Astrocyte of the spinal cord (primary cell): Measurements from ENCODE around the gene TRIM29.

Experiments used
- DNase-seq: peaks from one replicate; pipeline ENCODE4 v3.0.0; 2011; ENCODE audit warnings: low read depth, low spot score
- H3K4me3 ChIP-seq: 2 replicates; pipeline ENCODE4 v1.5.1; 2011; ENCODE audit warnings: low read depth, mild to moderate bottlenecking, low read length, moderate library complexity
- in situ Hi-C: cut with HindIII; loops from 2 replicates; pipeline ENCODE4 v1.10.0; 2017; ENCODE audit warnings: low sequenced_read_pairs
- TF ChIP-seq, protein P1 (sequence below): IDR thresholded peaks from 2 replicates; pipeline ENCODE4 v1.5.1; 2012; ENCODE audit warnings: low read depth, mild to moderate bottlenecking, low read length, inconsistent platforms

TRIM29 gene

DNA sequence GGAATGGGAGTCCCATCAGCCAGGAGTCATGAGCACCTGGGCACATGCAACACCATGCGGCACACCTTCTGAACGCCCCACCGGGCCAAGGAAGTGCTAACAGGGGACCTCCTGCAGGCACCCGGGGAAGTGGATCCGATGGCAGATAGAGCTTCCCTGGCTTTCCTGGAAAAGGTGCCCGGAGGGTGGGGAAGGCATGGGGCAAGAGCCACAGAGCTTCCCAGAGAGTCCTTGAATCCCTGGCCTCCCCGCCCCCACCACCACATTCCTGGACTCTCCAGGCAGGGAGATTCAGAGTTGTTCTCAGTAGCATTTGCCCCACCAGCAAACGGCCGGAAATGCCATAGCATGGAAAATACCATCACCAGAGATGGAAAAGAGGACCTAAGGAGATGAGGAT, 8.3 kb downstream of the TRIM29 start:
- no peak overlapping the region for H3K4me3 ChIP-seq
- in situ Hi-C loops: no loop called here
- TF ChIP-seq, protein P1, sequence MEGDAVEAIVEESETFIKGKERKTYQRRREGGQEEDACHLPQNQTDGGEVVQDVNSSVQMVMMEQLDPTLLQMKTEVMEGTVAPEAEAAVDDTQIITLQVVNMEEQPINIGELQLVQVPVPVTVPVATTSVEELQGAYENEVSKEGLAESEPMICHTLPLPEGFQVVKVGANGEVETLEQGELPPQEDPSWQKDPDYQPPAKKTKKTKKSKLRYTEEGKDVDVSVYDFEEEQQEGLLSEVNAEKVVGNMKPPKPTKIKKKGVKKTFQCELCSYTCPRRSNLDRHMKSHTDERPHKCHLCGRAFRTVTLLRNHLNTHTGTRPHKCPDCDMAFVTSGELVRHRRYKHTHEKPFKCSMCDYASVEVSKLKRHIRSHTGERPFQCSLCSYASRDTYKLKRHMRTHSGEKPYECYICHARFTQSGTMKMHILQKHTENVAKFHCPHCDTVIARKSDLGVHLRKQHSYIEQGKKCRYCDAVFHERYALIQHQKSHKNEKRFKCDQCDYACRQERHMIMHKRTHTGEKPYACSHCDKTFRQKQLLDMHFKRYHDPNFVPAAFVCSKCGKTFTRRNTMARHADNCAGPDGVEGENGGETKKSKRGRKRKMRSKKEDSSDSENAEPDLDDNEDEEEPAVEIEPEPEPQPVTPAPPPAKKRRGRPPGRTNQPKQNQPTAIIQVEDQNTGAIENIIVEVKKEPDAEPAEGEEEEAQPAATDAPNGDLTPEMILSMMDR: no peak
- DNase-seq: no peak

DNA sequence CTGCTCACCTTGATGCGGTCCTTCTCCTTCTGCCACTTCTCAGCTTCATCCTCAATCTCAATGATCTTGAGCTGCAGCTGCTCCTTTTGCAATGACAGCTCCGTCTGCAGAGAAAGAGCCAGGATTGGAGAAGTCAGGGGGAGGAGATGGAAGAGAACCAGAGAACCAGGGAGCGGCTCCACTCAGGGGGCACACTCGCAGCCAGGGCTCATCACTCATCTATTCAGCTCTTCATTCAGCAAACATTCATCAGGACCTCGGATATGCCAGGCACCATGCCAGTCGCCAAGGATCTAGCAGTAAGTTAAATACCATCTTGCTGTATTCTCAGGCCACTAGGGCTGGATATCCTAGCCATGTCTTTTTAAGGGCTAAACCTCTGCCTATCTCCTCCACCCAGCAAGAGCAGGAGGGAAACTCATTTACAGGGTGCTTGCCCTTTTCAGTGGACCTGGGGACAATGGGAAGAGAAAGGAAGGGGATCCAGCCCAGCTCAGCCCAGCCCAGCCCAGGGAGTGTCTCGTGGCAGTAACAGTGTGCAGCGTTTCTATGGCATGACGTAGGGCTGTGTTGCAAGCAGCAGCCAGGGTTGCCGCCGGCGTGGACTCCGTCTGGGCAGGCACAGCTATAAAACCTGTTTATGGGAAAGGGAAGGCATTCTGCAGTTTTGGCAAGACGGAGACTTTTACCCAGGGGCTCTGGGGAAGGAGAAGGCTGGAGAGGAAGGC, 9.4 kb downstream of the TRIM29 start:
- H3K4me3 ChIP-seq: no peak overlapping the region
- in situ Hi-C loops: no loop called here
- peak; percentile 20 for DNase-seq
- TF ChIP-seq, protein P1: no peak

DNA sequence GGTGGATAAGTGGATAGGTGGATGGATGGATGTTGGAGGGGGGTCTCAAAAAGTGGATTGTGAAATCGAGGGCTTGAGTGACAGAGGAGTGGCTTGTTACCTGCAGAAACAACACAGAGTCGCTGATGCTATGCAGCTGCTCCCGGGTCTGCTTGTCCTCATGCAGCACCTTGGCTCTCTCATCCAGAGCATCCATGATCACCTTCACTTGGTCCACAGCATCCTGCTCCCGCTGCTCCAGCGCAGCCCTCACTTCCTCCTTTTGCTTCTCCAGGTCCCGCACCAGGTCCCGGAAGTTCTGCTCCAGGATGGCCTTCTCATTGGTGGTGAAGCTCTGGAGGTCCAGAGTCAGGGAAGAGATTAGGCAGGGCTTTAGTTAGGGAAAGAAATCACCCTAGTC, 10.7 kb downstream of the TRIM29 start:
- DNase-seq: no peak
- TF ChIP-seq, protein P1: no peak
- H3K4me3 ChIP-seq: no peak overlapping the region
- in situ Hi-C loops: no loop called here

DNA sequence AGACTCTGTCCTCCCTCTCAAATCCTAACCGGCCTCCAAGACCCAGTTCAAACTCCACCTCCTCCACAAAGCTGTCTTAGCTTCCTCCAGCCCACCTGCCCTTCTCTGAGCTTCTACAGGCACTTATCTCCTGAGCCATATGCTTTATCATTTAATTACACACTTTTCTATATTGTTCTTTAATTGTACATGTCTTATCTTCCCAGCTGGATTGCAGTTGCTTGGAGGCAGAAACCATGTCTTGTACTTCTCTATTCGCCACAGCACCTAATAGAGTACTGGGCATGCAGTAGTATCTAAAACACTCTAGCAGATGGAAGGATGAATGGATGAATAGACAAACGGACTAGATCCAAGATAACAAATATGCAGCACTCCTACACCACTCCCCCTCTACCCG, 11.3 kb downstream of the TRIM29 start:
- no peak for DNase-seq
- no peak overlapping the region for H3K4me3 ChIP-seq
- in situ Hi-C loops: no loop called here
- TF ChIP-seq, protein P1: no peak

DNA sequence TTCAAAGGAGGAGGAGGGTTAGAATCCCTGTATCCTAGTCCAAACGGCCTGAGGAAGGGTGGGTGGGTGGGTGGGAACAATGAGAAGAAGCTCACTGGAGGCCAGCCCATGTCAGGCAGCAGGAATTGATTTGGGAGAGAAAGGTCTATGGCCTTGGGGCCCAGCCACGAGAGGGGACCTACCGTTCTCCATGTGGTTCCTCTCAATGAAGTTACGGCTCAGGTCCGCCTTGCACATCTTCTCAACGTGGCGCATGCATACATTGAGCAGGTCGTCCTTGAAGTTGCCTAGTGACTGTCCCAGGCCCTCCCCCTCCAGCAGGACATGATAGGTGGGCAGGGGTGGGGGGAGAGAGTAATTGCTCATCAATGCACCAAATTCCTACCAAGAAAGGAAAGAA, 12.4 kb downstream of the TRIM29 start:
- H3K4me3 ChIP-seq: no peak overlapping the region
- in situ Hi-C loops: no loop called here
- DNase-seq: no peak
- TF ChIP-seq, protein P1: no peak

DNA sequence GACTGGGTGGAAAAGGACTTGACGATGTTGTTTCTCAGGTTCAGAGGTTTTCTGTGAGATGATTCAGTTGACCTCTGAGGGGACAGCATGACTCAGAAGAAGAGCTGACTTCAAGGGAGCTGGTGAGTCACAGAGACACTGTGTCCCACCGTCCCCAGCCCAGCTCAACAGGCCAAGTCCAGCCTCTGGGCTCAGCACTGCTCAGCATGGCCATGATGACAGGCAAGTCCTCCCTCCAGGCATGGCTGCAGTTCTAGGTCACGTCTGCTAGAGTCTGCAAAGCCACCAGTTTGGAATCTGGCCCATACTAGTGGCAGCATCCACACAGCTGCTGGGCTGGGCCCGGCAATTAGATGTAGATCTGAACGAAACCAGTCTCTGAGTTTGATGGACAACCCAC, 12.9 kb downstream of the TRIM29 start:
- TF ChIP-seq, protein P1: no peak
- no peak overlapping the region for H3K4me3 ChIP-seq
- in situ Hi-C loops: no loop called here
- peak; percentile 10 for DNase-seq

DNA sequence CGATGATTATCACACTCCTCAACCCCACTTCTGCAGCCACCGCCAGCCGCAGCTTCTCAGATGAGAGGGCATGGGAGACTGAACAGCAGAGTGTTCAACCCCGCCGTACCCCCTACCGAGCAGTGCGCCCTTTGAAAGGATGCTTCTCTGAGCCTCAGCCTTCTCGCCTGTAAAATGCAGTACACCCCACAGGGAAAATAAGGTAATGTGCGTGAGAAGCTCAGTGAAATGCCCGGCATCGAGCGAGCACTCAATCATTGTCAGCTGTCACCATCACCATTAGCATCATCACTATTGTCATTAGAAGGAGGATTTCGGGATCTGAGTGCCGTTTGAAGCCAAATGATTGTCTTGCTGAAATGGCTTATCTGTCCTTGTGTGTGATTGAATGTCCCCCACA, 13.6 kb downstream of the TRIM29 start:
- TF ChIP-seq, protein P1: no peak
- DNase-seq: no peak
- no peak overlapping the region for H3K4me3 ChIP-seq
- in situ Hi-C loops: no loop called here
